ENCODE results near the gene FAM53B.

The FAM53B gene

DNA sequence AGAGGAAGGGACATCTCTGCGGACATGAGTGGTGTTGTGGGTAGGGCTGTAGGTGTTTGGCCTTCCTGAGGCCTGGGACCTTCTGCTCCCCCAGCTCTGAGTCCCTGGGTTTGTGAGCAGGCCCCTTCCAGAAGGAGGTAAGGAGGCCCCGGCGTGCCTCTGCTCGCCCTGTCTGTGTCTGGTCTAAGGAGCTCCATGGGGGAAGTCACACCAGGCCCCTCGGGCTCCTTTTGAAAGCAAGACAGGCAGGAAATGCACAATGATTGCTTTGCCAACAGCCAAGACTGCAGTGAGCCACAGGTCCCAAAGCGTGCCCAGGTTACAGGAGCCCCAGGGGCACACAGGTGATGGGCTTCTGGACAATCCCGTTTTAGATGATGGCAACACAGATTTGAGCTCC is 89.5 kb downstream of the FAM53B start:
- in situ Hi-C loops (cut with HindIII; ENCODE audit: low sequenced_read_pairs), result no loop called here
- TF ChIP-seq, protein P1, sequence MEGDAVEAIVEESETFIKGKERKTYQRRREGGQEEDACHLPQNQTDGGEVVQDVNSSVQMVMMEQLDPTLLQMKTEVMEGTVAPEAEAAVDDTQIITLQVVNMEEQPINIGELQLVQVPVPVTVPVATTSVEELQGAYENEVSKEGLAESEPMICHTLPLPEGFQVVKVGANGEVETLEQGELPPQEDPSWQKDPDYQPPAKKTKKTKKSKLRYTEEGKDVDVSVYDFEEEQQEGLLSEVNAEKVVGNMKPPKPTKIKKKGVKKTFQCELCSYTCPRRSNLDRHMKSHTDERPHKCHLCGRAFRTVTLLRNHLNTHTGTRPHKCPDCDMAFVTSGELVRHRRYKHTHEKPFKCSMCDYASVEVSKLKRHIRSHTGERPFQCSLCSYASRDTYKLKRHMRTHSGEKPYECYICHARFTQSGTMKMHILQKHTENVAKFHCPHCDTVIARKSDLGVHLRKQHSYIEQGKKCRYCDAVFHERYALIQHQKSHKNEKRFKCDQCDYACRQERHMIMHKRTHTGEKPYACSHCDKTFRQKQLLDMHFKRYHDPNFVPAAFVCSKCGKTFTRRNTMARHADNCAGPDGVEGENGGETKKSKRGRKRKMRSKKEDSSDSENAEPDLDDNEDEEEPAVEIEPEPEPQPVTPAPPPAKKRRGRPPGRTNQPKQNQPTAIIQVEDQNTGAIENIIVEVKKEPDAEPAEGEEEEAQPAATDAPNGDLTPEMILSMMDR (IDR thresholded peaks at IDR 0.05; ENCODE audit: low read depth, low read length), result no peak
- no peak overlapping the region for H3K4me3 ChIP-seq (ENCODE audit: low read depth, low read length)
- DNase-seq (ENCODE audit: low read depth, low spot score), result no peak

DNA sequence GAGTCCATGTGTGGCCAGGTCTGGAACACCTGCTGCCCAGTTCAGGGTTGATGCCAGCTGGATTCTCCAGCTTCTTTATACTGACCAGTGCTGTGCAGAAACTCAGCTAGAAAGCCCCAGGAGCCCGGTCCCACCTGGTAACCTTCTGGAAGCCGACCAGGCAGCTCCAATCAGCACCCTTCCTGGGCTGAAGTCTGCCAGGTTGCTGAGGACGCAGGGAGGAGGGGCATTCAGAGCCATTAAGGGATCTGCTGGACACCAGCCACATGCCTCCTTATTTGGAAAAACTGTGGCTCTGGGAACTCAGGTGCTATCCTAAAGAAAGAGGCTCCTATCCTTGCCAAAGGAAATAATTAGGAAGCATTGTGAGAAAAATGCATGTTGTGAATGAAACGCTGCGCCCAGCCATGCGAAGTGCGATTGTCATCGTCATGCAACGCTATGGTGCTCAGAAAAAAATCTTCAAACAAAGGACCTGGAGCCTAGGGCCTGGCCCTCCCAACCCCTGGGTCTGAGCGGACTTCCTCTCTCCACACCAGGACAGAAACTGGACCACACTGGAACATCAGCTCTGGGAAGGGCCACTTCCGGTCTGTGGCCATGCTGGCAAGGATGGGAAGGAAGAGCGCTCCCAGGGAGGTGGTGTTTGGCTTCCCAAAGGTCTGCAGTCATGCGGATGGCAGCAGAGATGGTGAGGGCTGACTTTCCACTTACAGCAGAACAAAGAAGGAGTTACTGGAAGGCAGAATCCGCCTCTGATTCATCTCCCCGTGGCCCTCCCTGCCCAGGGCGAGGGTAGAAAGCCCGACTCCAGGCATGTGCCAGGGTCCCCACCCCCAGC is 90.1 kb downstream of the FAM53B start:
- TF ChIP-seq, protein P1 (IDR thresholded peaks at IDR 0.05; ENCODE audit: low read depth, low read length), result no peak
- no peak overlapping the region for H3K4me3 ChIP-seq (ENCODE audit: low read depth, low read length)
- in situ Hi-C loops (cut with HindIII; ENCODE audit: low sequenced_read_pairs), result no loop called here
- DNase-seq (ENCODE audit: low read depth, low spot score), result no peak

DNA sequence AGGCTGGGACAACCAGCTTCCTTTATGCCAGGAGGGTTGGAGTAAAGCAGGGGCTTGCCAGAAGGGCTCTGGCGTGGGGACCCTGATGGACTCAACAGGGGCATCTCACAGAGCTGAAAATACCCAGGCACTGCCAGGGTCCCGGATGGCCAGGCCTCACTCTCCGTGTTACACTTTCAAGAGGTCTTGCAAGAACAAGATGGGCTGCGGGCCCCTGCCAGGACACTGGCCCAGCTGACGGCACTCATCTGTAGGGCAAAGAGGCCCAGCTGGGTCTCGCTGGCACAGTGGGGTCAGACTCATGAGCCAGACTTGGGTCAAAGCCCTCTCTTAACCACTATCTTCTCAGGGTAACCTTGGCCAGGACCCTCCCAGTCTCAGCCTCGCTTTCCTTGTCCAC is 90.9 kb downstream of the FAM53B start:
- DNase-seq (ENCODE audit: low read depth, low spot score), result no peak
- in situ Hi-C loops (cut with HindIII; ENCODE audit: low sequenced_read_pairs), result no loop called here
- no peak overlapping the region for H3K4me3 ChIP-seq (ENCODE audit: low read depth, low read length)
- TF ChIP-seq, protein P1 (IDR thresholded peaks at IDR 0.05; ENCODE audit: low read depth, low read length), result no peak

DNA sequence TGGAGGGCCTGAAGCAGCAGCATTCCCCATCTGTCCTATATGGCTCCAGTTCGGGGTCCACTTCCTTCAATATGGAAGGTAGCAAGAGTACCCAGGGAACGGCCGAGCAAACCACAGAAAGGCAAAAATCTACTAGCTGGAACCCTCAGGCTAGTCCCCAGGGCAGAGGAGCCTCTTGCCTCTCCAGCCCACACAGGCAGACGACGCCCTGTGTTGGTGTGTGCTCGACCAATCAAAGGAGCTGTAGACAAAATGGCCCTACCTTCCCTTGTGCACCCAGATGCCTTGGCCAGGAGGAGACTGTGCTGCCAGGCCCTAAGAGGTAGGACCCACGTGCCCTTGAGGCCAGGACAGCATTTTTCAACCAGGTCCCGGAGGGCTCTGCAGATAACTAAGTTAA is 91.5 kb downstream of the FAM53B start:
- TF ChIP-seq, protein P1 (IDR thresholded peaks at IDR 0.05; ENCODE audit: low read depth, low read length), result no peak
- no peak overlapping the region for H3K4me3 ChIP-seq (ENCODE audit: low read depth, low read length)
- DNase-seq (ENCODE audit: low read depth, low spot score), result no peak
- in situ Hi-C loops (cut with HindIII; ENCODE audit: low sequenced_read_pairs), result no loop called here

DNA sequence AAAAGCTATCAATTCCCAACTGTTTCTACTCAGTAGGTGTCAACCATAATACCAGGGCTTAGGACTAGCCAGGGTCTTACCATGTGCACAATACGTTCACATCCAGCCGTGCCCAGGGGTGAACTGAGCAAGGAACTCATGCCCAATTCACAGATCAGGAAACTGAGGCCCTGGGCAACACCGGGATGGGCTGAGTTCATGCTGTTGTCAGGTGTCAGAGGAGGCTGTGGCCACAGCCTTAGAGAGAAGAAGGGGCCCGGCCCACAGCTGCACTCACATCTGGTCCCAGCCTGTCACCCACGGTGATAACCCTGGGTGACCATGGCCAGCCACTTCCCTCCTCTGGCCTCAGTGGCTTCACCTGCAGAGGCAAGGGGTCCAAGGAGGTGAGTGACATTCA is 92.0 kb downstream of the FAM53B start:
- TF ChIP-seq, protein P1 (IDR thresholded peaks at IDR 0.05; ENCODE audit: low read depth, low read length), result no peak
- DNase-seq (ENCODE audit: low read depth, low spot score), result no peak
- in situ Hi-C loops (cut with HindIII; ENCODE audit: low sequenced_read_pairs), result no loop called here
- no peak overlapping the region for H3K4me3 ChIP-seq (ENCODE audit: low read depth, low read length)

DNA sequence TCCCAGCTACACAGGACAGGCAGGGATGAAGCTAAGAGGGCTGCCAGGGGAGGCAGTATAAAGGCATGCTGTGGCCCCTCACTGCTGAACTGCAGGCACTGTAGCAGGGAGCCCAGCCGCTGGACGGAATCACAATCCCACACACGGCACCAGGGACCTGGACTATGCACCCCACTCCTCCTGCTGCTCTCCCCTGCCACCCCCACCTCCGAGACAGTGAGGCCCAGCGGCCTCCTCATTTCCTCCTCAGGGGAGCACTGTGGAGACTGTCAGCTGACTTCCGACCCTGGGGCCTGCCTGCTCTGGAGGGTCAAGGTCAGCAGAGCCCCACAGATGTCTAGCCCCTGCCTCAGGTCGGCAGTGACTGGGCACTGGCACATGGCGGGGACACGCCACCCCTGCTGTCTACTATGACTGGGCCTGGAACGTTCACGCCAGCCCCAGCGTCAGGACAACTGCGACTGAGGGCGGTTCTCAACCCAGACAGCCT is 92.7 kb downstream of the FAM53B start:
- in situ Hi-C loops (cut with HindIII; ENCODE audit: low sequenced_read_pairs), result no loop called here
- H3K4me3 ChIP-seq (ENCODE audit: low read depth, low read length), result no peak overlapping the region
- TF ChIP-seq, protein P1 (IDR thresholded peaks at IDR 0.05; ENCODE audit: low read depth, low read length), result no peak
- DNase-seq (ENCODE audit: low read depth, low spot score), result no peak

Data from astrocyte of the spinal cord (primary cell).